Left lung (tissue), 10 donors: Measurements from ENCODE around the gene MYO7A. TPM values are rescaled to one million over a fixed set of nuclear protein-coding genes. Genes with fewer than 3 reads are reported as not detected.

Source experiments
- ATAC-seq: fragments of 200-7000 bp; cut with Tn5 transposase; one replicate; pipeline ENCODE4 v1.9.1; 2020; ENCODE audit warnings: moderate library complexity
- DNase-seq, 4 donors: peaks; one replicate each; pipeline ENCODE4 v3.0.0-alpha.2; 2013 to 2020
- H3K27ac ChIP-seq, 2 donors: fragments of 200-600 bp; sonication (generic) in 1 of 2; one replicate each; pipeline versions ENCODE4 v1.5.0 to v1.8.0; 2020 to 2021
- H3K27me3 ChIP-seq, 2 donors: fragments of 200-600 bp; sonication (generic) in 1 of 2; one replicate each; pipeline versions ENCODE4 v1.5.0 to v1.8.0; 2020 to 2021
- H3K36me3 ChIP-seq, 2 donors: fragments of 200-600 bp; sonication (generic) in 1 of 2; one replicate each; pipeline versions ENCODE4 v1.5.0 to v1.8.0; 2020 to 2021
- H3K4me1 ChIP-seq, 2 donors: fragments of 200-600 bp; one replicate each; pipeline ENCODE4 v1.8.0; 2021
- H3K4me3 ChIP-seq, 2 donors: fragments of 200-600 bp; sonication (generic) in 1 of 2; one replicate each; pipeline versions ENCODE4 v1.5.0 to v1.8.0; 2020 to 2021; ENCODE audit warnings: mild to moderate bottlenecking in 1 of 2
- H3K9me3 ChIP-seq, 2 donors: fragments of 200-600 bp; sonication (generic) in 1 of 2; one replicate each; pipeline versions ENCODE4 v1.5.0 to v1.8.0; 2020 to 2021
- CTCF ChIP-seq, 2 donors: fragments of 200-600 bp; sonication (generic) in 1 of 2; IDR thresholded peaks; one replicate each; pipeline versions ENCODE4 v1.5.0 to v1.8.0; 2021; ENCODE audit warnings: antibody characterized with exemption in 2 of 2
- intact Hi-C, 2 donors: fragments of 100-400 bp; cut with DNase I; formaldehyde crosslinking; loops; one replicate each; pipeline versions ENCODE4 v1.11.2 to v1.14.2; 2022
- polyA plus RNA-seq, 6 donors: library from polyadenylated mRNA; unstranded; fragments of 120-200 nt; gene quantifications; one replicate each; pipeline ENCODE4 v1.2.1, GENCODE V29; 2013; ENCODE audit not compliant: insufficient read length in 6 of 6
- total RNA-seq, 2 donors: library from RNA; stranded (reverse); fragmentation: NEBNext Ultra II Directional; extraction: Animal tissue kit (Norgen Biotek cat#: 25700); gene quantifications; one replicate each; pipeline ENCODE4 v1.2.1, GENCODE V29; 2021
- donor health status: DM: no; HTN: yes; CAD: no.
- donor health status: DM: no; HTN: no; CAD: no.

Gene MYO7A
- total and polyA plus RNA-seq, 8 donors = 4.8 to 13.5 (median 5.8) TPM

- DNase-seq = no peak
- Histone ChIP-seq H3K4me1 (no peaks in the 10 kb centered on the region), H3K27ac (no peak overlapping the region), H3K4me3 (no peak overlapping the region), H3K27me3 (peaks cover 0 to 5% of the 10 kb centered on the region in 2 donors), H3K36me3 (peaks cover 0 to 7% of the 10 kb centered on the region in 2 donors), H3K9me3 (no peaks in the 10 kb centered on the region)
- no peak for ATAC-seq
- intact Hi-C loops = loop anchor here in 1 of 2 donors (5.0 kb wide), 1 partner anchor 60 kb away; the partner anchor contains the start of gene MYO7A
- no peak for TF ChIP-seq CTCF (IDR thresholded peaks at IDR 0.05)
Measured at GRCh38 chr11:77187111-77187750, 59.2 kb downstream of the MYO7A start.

GRCh38 chr11:77187776-77188632, 60.0 kb downstream of the MYO7A start:
- Histone ChIP-seq H3K36me3 (peaks cover 0 to 4% of the 10 kb centered on the region in 2 donors), H3K4me3 (no peak overlapping the region), H3K4me1 (no peaks in the 10 kb centered on the region), H3K27ac (no peak overlapping the region), H3K9me3 (no peaks in the 10 kb centered on the region), H3K27me3 (peaks cover 0 to 5% of the 10 kb centered on the region in 2 donors)
- DNase-seq = peak; percentile 75 to 89 (median 82)
- ATAC-seq = peak; percentile 81
- TF ChIP-seq CTCF (IDR thresholded peaks at IDR 0.05) = peak; percentile 83 to 90
- intact Hi-C loops = loop anchor here in 1 of 2 donors (5.0 kb wide), 1 partner anchor 61 kb away; the partner anchor contains the start of gene MYO7A

GRCh38 chr11:77188633-77189491, 60.8 kb downstream of the MYO7A start:
- intact Hi-C loops = loop anchor here in 1 of 2 donors (5.0 kb wide), 1 partner anchor 62 kb away; the partner anchor contains the start of gene MYO7A
- Histone ChIP-seq H3K9me3 (no peaks in the 10 kb centered on the region), H3K4me1 (no peaks in the 10 kb centered on the region), H3K27ac (no peak overlapping the region), H3K27me3 (peaks cover 0 to 5% of the 10 kb centered on the region in 2 donors), H3K4me3 (no peak overlapping the region), H3K36me3 (peaks cover 0 to 4% of the 10 kb centered on the region in 2 donors)
- peak in 1 of 2 donors; percentile 13 for TF ChIP-seq CTCF (IDR thresholded peaks at IDR 0.05)
- DNase-seq (peak in 1 of 4 donors; percentile 67), ATAC-seq (no peak)

- Histone ChIP-seq H3K27ac (no peak overlapping the region), H3K36me3 (peaks cover 0 to 4% of the 10 kb centered on the region in 2 donors), H3K9me3 (no peaks in the 10 kb centered on the region), H3K4me1 (no peaks in the 10 kb centered on the region), H3K27me3 (peaks cover 0 to 5% of the 10 kb centered on the region in 2 donors), H3K4me3 (no peak overlapping the region)
- ATAC-seq (no peak), DNase-seq (peak in 1 of 4 donors; percentile 79)
- TF ChIP-seq CTCF (IDR thresholded peaks at IDR 0.05) = no peak
- intact Hi-C loops = loop anchor here in 1 of 2 donors (5.0 kb wide), 1 partner anchor 62 kb away; the partner anchor contains the start of gene MYO7A
Measured at GRCh38 chr11:77189588-77190210, 61.7 kb downstream of the MYO7A start.
